PC-3 (cell line): ENCODE measurements around the gene ENHO. TPM values are rescaled to one million over a fixed set of nuclear protein-coding genes. Genes with fewer than 3 reads are reported as not detected.

Experiments used
- ATAC-seq: fragments of 200-7000 bp; cut with Tn5 transposase; 2 replicates; pipeline ENCODE4 v1.9.1; 2020; ENCODE audit warnings: mild to moderate bottlenecking, moderate library complexity
- BruUV-seq: library from RNA; stranded (reverse); fragments of 400-500 nt; replicated peaks from 2 replicates; lab custom pipeline; 2021; lab: Mats Ljungman, UMichigan
- CTCF ChIA-PET: fragments of 300-600 bp; sonication (Branson Sonifier 250); formaldehyde crosslinking; loops from one replicate; lab custom pipeline; 2022; ENCODE audit warnings: antibody characterized with exemption; lab: Charles Lee
- POLR2A ChIA-PET: fragments of 300-600 bp; sonication (Branson Sonifier 250); formaldehyde crosslinking; loops from one replicate; lab custom pipeline; 2022; ENCODE audit warnings: antibody characterized with exemption; ENCODE audit not compliant: unreplicated experiment; lab: Charles Lee
- DNase-seq: peaks from one replicate; pipeline ENCODE4 v3.0.0-alpha.2; 2015
- H2AFZ ChIP-seq: fragments of 300-600 bp; sonication (generic); 2 replicates; pipeline ENCODE4 v1.6.0; 2016; ENCODE audit warnings: antibody characterized with exemption, low read length
- H3F3A ChIP-seq: fragments of 300-600 bp; sonication (generic); one replicate; pipeline ENCODE4 v1.6.0; 2017; ENCODE audit warnings: antibody characterized with exemption, low read length, control low read depth, mild to moderate bottlenecking; ENCODE audit not compliant: unreplicated experiment
- H3K27ac ChIP-seq: fragments of 300-600 bp; sonication (generic); 2 replicates; pipeline ENCODE4 v1.5.1; 2016; ENCODE audit warnings: mild to moderate bottlenecking, low read length
- H3K27me3 ChIP-seq: fragments of 300-600 bp; sonication (generic); 2 replicates; pipeline ENCODE4 v1.6.1; 2016; ENCODE audit warnings: low read length, mixed read lengths
- H3K36me3 ChIP-seq: fragments of 300-600 bp; sonication (generic); 2 replicates; pipeline ENCODE4 v1.6.1; 2016; ENCODE audit warnings: low read depth, mixed run types, low read length, mixed read lengths
- H3K4me1 ChIP-seq: fragments of 300-600 bp; sonication (generic); 2 replicates; pipeline ENCODE4 v1.5.1; 2016; ENCODE audit warnings: low read length; ENCODE audit not compliant: insufficient read depth
- H3K4me2 ChIP-seq: fragments of 300-600 bp; sonication (generic); 2 replicates; pipeline ENCODE4 v1.6.0; 2016; ENCODE audit warnings: low read length
- H3K4me3 ChIP-seq: fragments of 300-600 bp; sonication (generic); 2 replicates; pipeline ENCODE4 v1.5.1; 2016; ENCODE audit warnings: mild to moderate bottlenecking, low read length, mixed read lengths
- H3K79me2 ChIP-seq: fragments of 300-600 bp; sonication (generic); 2 replicates; pipeline ENCODE4 v1.6.1; 2017; ENCODE audit warnings: low read length, mixed read lengths
- H3K9ac ChIP-seq: fragments of 300-600 bp; sonication (generic); 2 replicates; pipeline ENCODE4 v1.6.0; 2016; ENCODE audit warnings: mild to moderate bottlenecking, low read length
- H3K9me2 ChIP-seq: fragments of 300-600 bp; sonication (generic); replicated peaks from 2 replicates; pipeline ENCODE4 v1.6.1; 2016; ENCODE audit warnings: mixed run types, low read length, mixed read lengths
- H3K9me3 ChIP-seq: fragments of 300-600 bp; sonication (generic); 2 replicates; pipeline ENCODE4 v1.6.1; 2016; ENCODE audit warnings: low read length, mixed read lengths
- H4K20me1 ChIP-seq: fragments of 300-600 bp; sonication (generic); 2 replicates; pipeline ENCODE4 v1.6.1; 2016; ENCODE audit warnings: low read length, mixed read lengths
- EZH2 ChIP-seq: fragments of 300-600 bp; sonication (generic); IDR thresholded peaks from one replicate; pipeline ENCODE4 v1.6.1; 2017; ENCODE audit warnings: antibody characterized with exemption, mild to moderate bottlenecking, low read length; ENCODE audit not compliant: unreplicated experiment
- EZH2phosphoT487 ChIP-seq: fragments of 300-600 bp; sonication (generic); IDR thresholded peaks from 2 replicates; pipeline ENCODE4 v1.6.1; 2018; ENCODE audit warnings: mild to moderate bottlenecking, antibody characterized with exemption, low read length, borderline replicate concordance
- intact Hi-C: fragments of 100-400 bp; cut with micrococcal nuclease; formaldehyde crosslinking; loops from 2 replicates; pipeline ENCODE4 v1.9.0; 2023
- total RNA-seq: library from RNA; depleted of rRNA; stranded (reverse); fragments of >200 nt; gene quantifications from 2 replicates; pipeline ENCODE4 v1.2.3, GENCODE V29; 2014
- TF ChIP-seq, protein P1 (sequence below): fragments of 300-600 bp; sonication (generic); conservative IDR thresholded peaks from 2 replicates; pipeline ENCODE4 v1.5.1; 2017; ENCODE audit warnings: antibody characterized with exemption, low read depth, mild to moderate bottlenecking, low read length

Gene ENHO
- total RNA-seq, 1 experiment from 2014 or later: 1.3 TPM

DNA sequence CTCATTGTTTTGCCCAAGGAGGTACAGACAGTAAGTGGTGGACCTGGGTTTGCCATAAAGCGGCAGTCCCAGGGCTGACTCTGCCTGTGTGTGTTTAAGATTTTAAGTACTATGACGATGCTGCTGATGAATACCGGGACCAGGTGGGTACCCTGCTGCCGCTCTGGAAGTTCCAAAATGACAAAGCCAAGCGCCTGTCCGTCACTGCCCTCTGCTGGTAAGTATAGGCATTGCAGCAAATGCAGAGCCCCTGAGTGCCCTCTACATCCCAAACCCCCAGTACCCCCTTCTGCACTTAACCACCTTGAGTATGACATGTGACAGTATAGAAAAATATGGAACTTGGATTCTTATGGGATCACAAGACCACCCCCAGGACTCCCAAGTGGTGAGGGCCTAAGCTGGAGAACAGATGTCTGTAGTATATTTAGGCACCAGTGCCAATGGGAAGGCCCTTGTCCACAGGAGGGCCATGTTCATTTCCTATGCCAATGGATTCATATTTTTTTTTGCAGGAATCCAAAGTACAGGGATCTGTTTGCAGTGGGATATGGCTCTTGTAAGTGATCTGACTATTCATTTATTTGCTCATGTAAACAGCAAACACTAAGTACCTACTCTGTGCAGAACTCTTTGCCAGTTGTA, 22.0 kb downstream of the ENHO start:
- intact Hi-C loops: loop anchor here (1.0 to 5.0 kb wide), 3 partner anchors 47 to 92 kb away; no protein-coding TSS in a partner anchor
- H3K27me3 ChIP-seq: no peaks in the 10 kb centered on the region
- no peak overlapping the region for H3K9ac ChIP-seq
- CTCF ChIA-PET: interaction anchor here (0.6 to 2.9 kb wide), 3 partner anchors 91 to 420 kb away, joined by 3 to 15 read pairs (median 6); no protein-coding TSS in a partner anchor
- TF ChIP-seq, protein P1, sequence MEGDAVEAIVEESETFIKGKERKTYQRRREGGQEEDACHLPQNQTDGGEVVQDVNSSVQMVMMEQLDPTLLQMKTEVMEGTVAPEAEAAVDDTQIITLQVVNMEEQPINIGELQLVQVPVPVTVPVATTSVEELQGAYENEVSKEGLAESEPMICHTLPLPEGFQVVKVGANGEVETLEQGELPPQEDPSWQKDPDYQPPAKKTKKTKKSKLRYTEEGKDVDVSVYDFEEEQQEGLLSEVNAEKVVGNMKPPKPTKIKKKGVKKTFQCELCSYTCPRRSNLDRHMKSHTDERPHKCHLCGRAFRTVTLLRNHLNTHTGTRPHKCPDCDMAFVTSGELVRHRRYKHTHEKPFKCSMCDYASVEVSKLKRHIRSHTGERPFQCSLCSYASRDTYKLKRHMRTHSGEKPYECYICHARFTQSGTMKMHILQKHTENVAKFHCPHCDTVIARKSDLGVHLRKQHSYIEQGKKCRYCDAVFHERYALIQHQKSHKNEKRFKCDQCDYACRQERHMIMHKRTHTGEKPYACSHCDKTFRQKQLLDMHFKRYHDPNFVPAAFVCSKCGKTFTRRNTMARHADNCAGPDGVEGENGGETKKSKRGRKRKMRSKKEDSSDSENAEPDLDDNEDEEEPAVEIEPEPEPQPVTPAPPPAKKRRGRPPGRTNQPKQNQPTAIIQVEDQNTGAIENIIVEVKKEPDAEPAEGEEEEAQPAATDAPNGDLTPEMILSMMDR: peak; percentile 88
- no peak for TF ChIP-seq EZH2
- TF ChIP-seq EZH2phosphoT487: no peak
- DNase-seq: peak; percentile 74
- H3K9me3 ChIP-seq: no peaks in the 10 kb centered on the region
- no peaks in the 10 kb centered on the region for H3K9me2 ChIP-seq
- no peaks in the 10 kb centered on the region for H3K36me3 ChIP-seq
- H3K4me1 ChIP-seq: peaks cover 31% of the 10 kb centered on the region
- no TSS peak for BruUV-seq
- H4K20me1 ChIP-seq: 0 out of 2 replicates have a peak, but pooled peaks cover 5% of the 10 kb centered on the region
- H3F3A ChIP-seq: no peaks in the 10 kb centered on the region
- no peak overlapping the region for H3K27ac ChIP-seq
- no peak overlapping the region for H3K4me2 ChIP-seq
- POLR2A ChIA-PET: no interaction called here
- H3K79me2 ChIP-seq: no peaks in the 10 kb centered on the region
- ATAC-seq: no peak
- H3K4me3 ChIP-seq: no peak overlapping the region
- no peak overlapping the region for H2AFZ ChIP-seq

DNA sequence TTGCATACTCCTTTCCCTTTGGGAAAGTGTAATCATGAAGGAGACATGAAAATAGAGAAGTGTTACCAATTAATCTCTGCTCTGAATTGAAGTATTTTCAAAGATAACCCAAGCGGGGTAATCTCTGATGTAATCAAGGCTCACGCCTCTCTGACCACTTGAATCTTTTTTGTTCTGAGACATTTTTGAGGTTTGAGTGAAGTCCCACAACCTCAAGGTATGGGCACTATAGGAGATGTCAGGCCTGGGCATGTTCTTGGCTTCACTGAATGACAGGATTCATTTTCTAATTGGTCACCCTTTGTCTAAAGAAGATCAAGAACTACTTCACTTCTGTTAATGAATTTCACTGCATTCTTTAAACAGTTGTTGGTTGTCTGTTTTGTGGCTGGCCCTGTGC, 23.7 kb downstream of the ENHO start:
- H3K36me3 ChIP-seq: no peaks in the 10 kb centered on the region
- no peak overlapping the region for H3K4me3 ChIP-seq
- BruUV-seq: no TSS peak
- no peaks in the 10 kb centered on the region for H3K9me2 ChIP-seq
- H3K4me2 ChIP-seq: no peak overlapping the region
- H3F3A ChIP-seq: no peaks in the 10 kb centered on the region
- ATAC-seq (no peak), DNase-seq (no peak)
- H3K27ac ChIP-seq: no peak overlapping the region
- no peaks in the 10 kb centered on the region for H3K79me2 ChIP-seq
- no peak for TF ChIP-seq EZH2phosphoT487
- TF ChIP-seq EZH2: no peak
- TF ChIP-seq, protein P1: no peak
- H3K4me1 ChIP-seq: peaks cover 28% of the 10 kb centered on the region
- H3K27me3 ChIP-seq: no peaks in the 10 kb centered on the region
- POLR2A ChIA-PET: no interaction called here
- H4K20me1 ChIP-seq: 0 out of 2 replicates have a peak, but pooled peaks cover 5% of the 10 kb centered on the region
- H3K9ac ChIP-seq: no peak overlapping the region
- no peaks in the 10 kb centered on the region for H3K9me3 ChIP-seq
- CTCF ChIA-PET: interaction anchor here (0.6 kb wide), 1 partner anchor 95 kb away, joined by 3 read pairs; no protein-coding TSS in a partner anchor
- intact Hi-C loops: no loop called here
- H2AFZ ChIP-seq: no peak overlapping the region

DNA sequence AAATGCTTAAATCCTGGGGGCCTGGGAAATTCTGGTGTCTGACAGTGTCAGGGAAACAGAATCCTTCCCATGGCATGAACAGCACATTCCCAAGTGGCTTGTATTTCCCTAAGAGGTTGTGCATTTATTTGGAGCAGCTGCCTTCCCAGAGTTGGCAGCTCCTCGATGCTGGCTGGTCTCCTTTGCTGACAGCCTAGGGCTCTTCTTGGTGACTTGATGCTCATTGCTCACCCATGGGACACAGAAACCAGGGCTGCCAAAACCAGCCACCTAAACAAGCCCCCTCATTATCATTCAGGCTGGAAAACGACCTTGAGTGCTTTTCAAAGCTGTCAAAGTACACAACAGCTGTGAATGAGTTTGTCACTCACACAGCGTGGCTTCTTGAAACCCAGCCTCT, 24.2 kb downstream of the ENHO start:
- TF ChIP-seq EZH2phosphoT487 (no peak), EZH2 (no peak)
- TF ChIP-seq, protein P1: no peak
- Histone ChIP-seq H3K27me3 (no peaks in the 10 kb centered on the region), H3K79me2 (no peaks in the 10 kb centered on the region), H4K20me1 (0 out of 2 replicates have a peak, but pooled peaks cover 5% of the 10 kb centered on the region), H3K9ac (no peak overlapping the region), H3K36me3 (no peaks in the 10 kb centered on the region), H3K4me3 (no peak overlapping the region), H3F3A (no peaks in the 10 kb centered on the region), H3K4me2 (no peak overlapping the region), H3K27ac (no peak overlapping the region), H3K9me2 (no peaks in the 10 kb centered on the region), H2AFZ (no peak overlapping the region), H3K4me1 (peaks cover 22% of the 10 kb centered on the region), H3K9me3 (no peaks in the 10 kb centered on the region)
- POLR2A ChIA-PET: no interaction called here
- CTCF ChIA-PET: interaction anchor here (0.6 kb wide), 1 partner anchor 94 kb away, joined by 3 read pairs; no protein-coding TSS in a partner anchor
- no TSS peak for BruUV-seq
- intact Hi-C loops: no loop called here
- DNase-seq (no peak), ATAC-seq (no peak)
